SU-DHL-6 (cell line): Measurements from ENCODE around the gene CDCP2.

Experiments
- EZH2phosphoT487 ChIP-seq: fragments of 200-600 bp; sonication (generic), shearing (Covaris generic); conservative IDR thresholded peaks from 2 replicates; pipeline ENCODE4 v1.6.1; 2018; ENCODE audit warnings: mild to moderate bottlenecking, antibody characterized with exemption, low read length, moderate library complexity, mixed read lengths
- TF ChIP-seq, protein P1 (sequence below): fragments of 200-600 bp; sonication (generic); IDR thresholded peaks from one replicate; pipeline ENCODE4 v1.5.1; 2017; ENCODE audit warnings: antibody characterized with exemption, mild to moderate bottlenecking, low read length, moderate library complexity; ENCODE audit not compliant: insufficient read depth, poor library complexity, severe bottlenecking

DNA sequence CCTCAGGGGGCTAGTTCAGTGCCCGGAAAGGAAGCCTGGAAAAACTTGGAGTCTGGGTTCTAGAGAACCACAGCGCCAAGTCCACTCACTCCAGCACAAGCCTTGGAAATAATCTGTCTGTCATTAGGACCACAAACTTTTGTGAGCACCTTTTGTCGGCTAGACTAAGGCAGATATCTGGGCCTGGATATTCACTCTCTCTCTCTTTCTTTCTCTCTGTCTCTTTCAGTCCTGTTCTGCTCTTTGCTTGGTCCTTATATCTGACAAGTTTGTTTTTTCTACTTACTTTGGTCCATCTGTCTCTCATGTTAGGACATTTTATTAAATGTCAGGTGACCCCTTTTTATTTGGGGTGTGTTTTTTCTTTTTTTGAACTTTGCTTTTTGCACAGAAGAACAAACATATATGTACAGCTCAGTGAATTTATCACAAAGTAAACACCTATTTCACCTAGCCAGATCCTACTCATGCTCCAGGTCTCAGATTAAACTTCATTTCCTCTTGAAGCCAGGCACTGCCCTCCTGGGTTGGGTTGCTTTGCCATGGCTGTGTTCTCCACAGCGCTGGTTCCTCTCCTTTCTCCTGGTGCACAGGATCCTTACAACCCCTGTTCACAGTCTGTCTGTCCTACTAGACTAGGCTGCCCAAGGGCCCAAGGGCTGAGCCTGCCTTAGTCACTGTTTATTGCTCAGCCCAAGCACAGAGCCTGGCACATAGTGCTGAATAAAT is 58.6 kb downstream of the CDCP2 start:
- TF ChIP-seq, protein P1, sequence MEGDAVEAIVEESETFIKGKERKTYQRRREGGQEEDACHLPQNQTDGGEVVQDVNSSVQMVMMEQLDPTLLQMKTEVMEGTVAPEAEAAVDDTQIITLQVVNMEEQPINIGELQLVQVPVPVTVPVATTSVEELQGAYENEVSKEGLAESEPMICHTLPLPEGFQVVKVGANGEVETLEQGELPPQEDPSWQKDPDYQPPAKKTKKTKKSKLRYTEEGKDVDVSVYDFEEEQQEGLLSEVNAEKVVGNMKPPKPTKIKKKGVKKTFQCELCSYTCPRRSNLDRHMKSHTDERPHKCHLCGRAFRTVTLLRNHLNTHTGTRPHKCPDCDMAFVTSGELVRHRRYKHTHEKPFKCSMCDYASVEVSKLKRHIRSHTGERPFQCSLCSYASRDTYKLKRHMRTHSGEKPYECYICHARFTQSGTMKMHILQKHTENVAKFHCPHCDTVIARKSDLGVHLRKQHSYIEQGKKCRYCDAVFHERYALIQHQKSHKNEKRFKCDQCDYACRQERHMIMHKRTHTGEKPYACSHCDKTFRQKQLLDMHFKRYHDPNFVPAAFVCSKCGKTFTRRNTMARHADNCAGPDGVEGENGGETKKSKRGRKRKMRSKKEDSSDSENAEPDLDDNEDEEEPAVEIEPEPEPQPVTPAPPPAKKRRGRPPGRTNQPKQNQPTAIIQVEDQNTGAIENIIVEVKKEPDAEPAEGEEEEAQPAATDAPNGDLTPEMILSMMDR: no peak
- TF ChIP-seq EZH2phosphoT487: no peak
